CD4-positive, alpha-beta T cell (primary cell): Measurements from ENCODE around the gene C6orf89. TPM values are rescaled to one million over a fixed set of nuclear protein-coding genes. Genes with fewer than 3 reads are reported as not detected.
A peak's percentile ranks its signal among the peaks of the same experiment; 100 is the strongest.
"Not testable (repeated sequence)": the region's sequence is repeated elsewhere in the genome, so short reads cannot be mapped to it uniquely, and the experiment has no call there.

Experiments
- ATAC-seq: fragments of 200-7000 bp; cut with Tn5 transposase; one replicate; pipeline ENCODE4 v1.10.0; 2022; ENCODE audit warnings: mild to moderate bottlenecking; ENCODE audit not compliant: poor library complexity
- CTCF ChIA-PET: fragments of 350-600 bp; sonication (Branson Sonifier 250); formaldehyde crosslinking; loops from one replicate; lab custom pipeline; 2021; ENCODE audit warnings: antibody characterized with exemption, inconsistent platforms; lab: Charles Lee
- POLR2A ChIA-PET: fragments of 350-600 bp; sonication (Branson Sonifier 250); formaldehyde crosslinking; loops from one replicate; lab custom pipeline; 2021; ENCODE audit warnings: antibody characterized with exemption, inconsistent platforms; lab: Charles Lee
- DNase-seq, 14 experiments: peaks; one replicate each; pipeline ENCODE4 v3.0.0-alpha.2; 2013 to 2020; ENCODE audit warnings: mixed read lengths in 2 of 14
- H3K27ac ChIP-seq, 2 donors: one replicate each; pipeline versions ENCODE4 v1.5.1 to v1.7.0; 2013; ENCODE audit warnings: low read length in 2 of 2, low read depth in 1 of 2, mild to moderate bottlenecking in 1 of 2
- H3K27me3 ChIP-seq, 2 experiments: 1 replicate in 1 of 2; 2 replicates in 1 of 2; pipeline versions ENCODE4 v1.6.1 to v1.7.0; 2013; ENCODE audit warnings: low read length in 2 of 2, control low read depth in 1 of 2, mild to moderate bottlenecking in 1 of 2, moderate library complexity in 1 of 2; ENCODE audit not compliant: insufficient read depth in 2 of 2, control insufficient read depth in 1 of 2
- H3K36me3 ChIP-seq: one replicate; pipeline ENCODE4 v1.6.1; 2013; ENCODE audit warnings: low read length, control low read depth; ENCODE audit not compliant: insufficient read depth
- H3K4me1 ChIP-seq: one replicate; pipeline ENCODE4 v1.6.1; 2013; ENCODE audit warnings: low read length, control low read depth; ENCODE audit not compliant: insufficient read depth
- H3K4me3 ChIP-seq: one replicate; pipeline ENCODE4 v1.5.1; 2013; ENCODE audit warnings: mild to moderate bottlenecking, low read length, moderate library complexity
- H3K9me3 ChIP-seq, 2 experiments: 1 replicate in 1 of 2; 2 replicates in 1 of 2; pipeline versions ENCODE4 v1.6.1 to v1.7.0; 2013; ENCODE audit warnings: low read length in 2 of 2, mild to moderate bottlenecking in 2 of 2, control low read depth in 1 of 2, moderate library complexity in 1 of 2; ENCODE audit not compliant: control insufficient read depth in 1 of 2, insufficient read depth in 1 of 2
- H3K27ac Mint-ChIP-seq: one replicate; pipeline ENCODE4 v1.8.0; 2020; ENCODE audit warnings: mixed read lengths
- H3K27me3 Mint-ChIP-seq: one replicate; pipeline ENCODE4 v1.8.0; 2021; ENCODE audit warnings: mixed read lengths
- H3K36me3 Mint-ChIP-seq: one replicate; pipeline ENCODE4 v1.8.0; 2021; ENCODE audit warnings: low read depth, mixed read lengths
- H3K4me1 Mint-ChIP-seq: one replicate; pipeline ENCODE4 v1.8.0; 2021; ENCODE audit warnings: low read depth, mixed read lengths
- H3K4me3 Mint-ChIP-seq: one replicate; pipeline ENCODE4 v1.8.0; 2020; ENCODE audit warnings: mild to moderate bottlenecking, mixed read lengths
- H3K9me3 Mint-ChIP-seq: one replicate; pipeline ENCODE4 v1.8.0; 2020; ENCODE audit warnings: mixed read lengths
- intact Hi-C, 2 experiments: fragments of 100-400 bp; cut with DNase I in 1 of 2; cut with micrococcal nuclease in 1 of 2; formaldehyde crosslinking; loops; one replicate each; pipeline versions ENCODE4 v1.15.1 to v1.9.0; 2023 to 2025; cut with DNase I, micrococcal nuclease
- total RNA-seq, 174 experiments: library from RNA in 2 of 174; stranded (reverse) in 2 of 174; gene quantifications; one replicate each; pipeline ENCODE4 v1.2.3 and lab custom pipeline; 2021 to 2026
- TF ChIP-seq, protein P1 (sequence below): fragments of 200-600 bp; IDR thresholded peaks from one replicate; pipeline ENCODE4 v1.8.0; 2022; ENCODE audit warnings: antibody characterized with exemption, mild to moderate bottlenecking

C6orf89 gene
- total RNA-seq, 2 experiments from 2014 or later: 23.7 to 24.0 TPM

GRCh38 chr6:36945301-36945700 lies 59.5 kb downstream of the C6orf89 start:
- Histone ChIP-seq H3K27ac (no peak overlapping the region), H3K27me3 (no peaks in the 10 kb centered on the region), H3K4me1 (peaks cover 24% of the 10 kb centered on the region), H3K36me3 (no peaks in the 10 kb centered on the region), H3K4me3 (no peak overlapping the region), H3K9me3 (no peaks in the 10 kb centered on the region)
- Mint-ChIP-seq H3K36me3 (no peaks in the 10 kb centered on the region), H3K4me3 (no peak overlapping the region), H3K4me1 (peaks cover 37% of the 10 kb centered on the region), H3K9me3 (no peaks in the 10 kb centered on the region), H3K27ac (no peak overlapping the region), H3K27me3 (no peaks in the 10 kb centered on the region)
- DNase-seq (no peak), ATAC-seq (no peak)
- ChIA-PET CTCF (no interaction called here), POLR2A (interaction anchor here (1.4 kb wide), 1 partner anchor 10 kb away, joined by 6 read pairs; no protein-coding TSS in a partner anchor)
- TF ChIP-seq, protein P1, sequence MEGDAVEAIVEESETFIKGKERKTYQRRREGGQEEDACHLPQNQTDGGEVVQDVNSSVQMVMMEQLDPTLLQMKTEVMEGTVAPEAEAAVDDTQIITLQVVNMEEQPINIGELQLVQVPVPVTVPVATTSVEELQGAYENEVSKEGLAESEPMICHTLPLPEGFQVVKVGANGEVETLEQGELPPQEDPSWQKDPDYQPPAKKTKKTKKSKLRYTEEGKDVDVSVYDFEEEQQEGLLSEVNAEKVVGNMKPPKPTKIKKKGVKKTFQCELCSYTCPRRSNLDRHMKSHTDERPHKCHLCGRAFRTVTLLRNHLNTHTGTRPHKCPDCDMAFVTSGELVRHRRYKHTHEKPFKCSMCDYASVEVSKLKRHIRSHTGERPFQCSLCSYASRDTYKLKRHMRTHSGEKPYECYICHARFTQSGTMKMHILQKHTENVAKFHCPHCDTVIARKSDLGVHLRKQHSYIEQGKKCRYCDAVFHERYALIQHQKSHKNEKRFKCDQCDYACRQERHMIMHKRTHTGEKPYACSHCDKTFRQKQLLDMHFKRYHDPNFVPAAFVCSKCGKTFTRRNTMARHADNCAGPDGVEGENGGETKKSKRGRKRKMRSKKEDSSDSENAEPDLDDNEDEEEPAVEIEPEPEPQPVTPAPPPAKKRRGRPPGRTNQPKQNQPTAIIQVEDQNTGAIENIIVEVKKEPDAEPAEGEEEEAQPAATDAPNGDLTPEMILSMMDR: no peak
- intact Hi-C loops: no loop called here

GRCh38 chr6:36946526-36946925 lies 60.8 kb downstream of the C6orf89 start:
- Histone ChIP-seq H3K4me1 (peaks cover 24% of the 10 kb centered on the region), H3K27me3 (no peaks in the 10 kb centered on the region), H3K36me3 (no peaks in the 10 kb centered on the region), H3K27ac (no peak overlapping the region), H3K9me3 (no peaks in the 10 kb centered on the region), H3K4me3 (no peak overlapping the region)
- no peaks in the 10 kb centered on the region for H3K9me3 Mint-ChIP-seq
- DNase-seq (no peak), ATAC-seq (no peak)
- intact Hi-C loops: no loop called here
- ChIA-PET POLR2A (interaction anchor here (1.4 to 2.4 kb wide), 3 partner anchors 9 to 40 kb away, joined by 5 to 7 read pairs (median 6); partner anchors contain the start of gene MTCH1), CTCF (no interaction called here)
- no peaks in the 10 kb centered on the region for H3K36me3 Mint-ChIP-seq
- TF ChIP-seq, protein P1: no peak
- peaks cover 37% of the 10 kb centered on the region for H3K4me1 Mint-ChIP-seq
- peak overlapping the region; percentile 27 for H3K27ac Mint-ChIP-seq
- H3K27me3 Mint-ChIP-seq: no peaks in the 10 kb centered on the region
- H3K4me3 Mint-ChIP-seq: no peak overlapping the region

DNA sequence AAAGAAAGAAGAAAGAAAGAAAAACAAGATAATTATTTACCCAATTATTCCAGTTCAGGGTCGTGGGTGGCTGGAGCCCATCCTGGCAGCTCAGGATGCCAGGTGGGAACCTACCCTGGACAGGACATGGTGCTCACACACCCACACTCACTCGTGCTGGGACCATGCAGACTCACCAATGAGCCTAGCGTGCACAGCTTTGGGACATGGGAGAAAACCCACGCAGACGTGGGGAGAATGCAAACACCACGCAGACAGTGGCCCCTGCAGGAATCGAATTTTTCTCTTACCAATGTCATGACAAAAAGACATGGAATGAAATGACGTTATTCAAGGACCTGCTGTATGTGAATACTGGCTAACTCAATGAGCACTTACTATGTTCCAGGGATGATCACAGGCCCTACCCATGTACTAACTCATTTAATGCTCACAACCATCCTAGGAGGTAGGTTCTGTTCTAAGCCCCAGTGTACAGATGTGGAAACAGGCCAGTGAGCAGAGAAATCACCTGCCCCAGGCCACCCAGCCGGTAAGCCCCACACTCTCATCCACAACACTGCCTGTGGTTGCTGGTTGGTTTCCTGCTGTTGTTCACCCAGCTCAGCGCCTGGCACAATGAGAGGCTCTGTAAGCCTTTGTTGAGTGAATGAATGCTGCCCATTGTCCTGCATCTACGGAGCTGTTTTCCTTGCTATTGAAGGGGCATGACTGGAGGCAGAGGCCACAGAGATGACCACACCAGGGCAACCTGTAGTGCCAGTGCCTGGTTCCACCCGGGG lies 62.0 kb downstream of the C6orf89 start:
- Histone ChIP-seq H3K9me3 (no peaks in the 10 kb centered on the region), H3K36me3 (no peaks in the 10 kb centered on the region), H3K4me1 (peaks cover 24% of the 10 kb centered on the region), H3K27ac (no peak overlapping the region), H3K4me3 (peak overlapping the region; percentile 14), H3K27me3 (no peaks in the 10 kb centered on the region)
- no peaks in the 10 kb centered on the region for H3K36me3 Mint-ChIP-seq
- no peaks in the 10 kb centered on the region for H3K27me3 Mint-ChIP-seq
- ATAC-seq (peak; percentile 94), DNase-seq (peak in 13 of 14 experiments; percentile 10 to 69 (median 39))
- ChIA-PET POLR2A (interaction anchor here (0.6 to 2.4 kb wide), 5 partner anchors 15 to 62 kb away, joined by 3 to 7 read pairs (median 5); partner anchors contain the start of genes C6orf89 and MTCH1), CTCF (interaction anchor here (0.9 kb wide), 1 partner anchor 11 kb away, joined by 3 read pairs; no protein-coding TSS in a partner anchor)
- intact Hi-C loops: no loop called here
- peak overlapping the region; percentile 43 for H3K4me3 Mint-ChIP-seq
- no peaks in the 10 kb centered on the region for H3K9me3 Mint-ChIP-seq
- TF ChIP-seq, protein P1: no peak
- H3K27ac Mint-ChIP-seq: peak overlapping the region; percentile 81
- peaks cover 37% of the 10 kb centered on the region for H3K4me1 Mint-ChIP-seq

GRCh38 chr6:36949076-36949475 lies 63.3 kb downstream of the C6orf89 start:
- H3K9me3 ChIP-seq, H3K4me3 ChIP-seq, H3K9me3 Mint-ChIP-seq, H3K36me3 Mint-ChIP-seq, DNase-seq, CTCF ChIA-PET, H3K27me3 Mint-ChIP-seq, H3K36me3 ChIP-seq, H3K27me3 ChIP-seq, intact Hi-C loops, ATAC-seq, H3K27ac ChIP-seq: not testable (repeated sequence)
- Mint-ChIP-seq H3K27ac (peak overlapping the region; percentile 14), H3K4me1 (peaks cover 46% of the 10 kb centered on the region), H3K4me3 (peak overlapping the region; percentile 38)
- POLR2A ChIA-PET: interaction anchor here (2.4 kb wide), 1 partner anchor 37 kb away, joined by 7 read pairs; the partner anchor contains the start of gene MTCH1
- H3K4me1 ChIP-seq: peaks cover 31% of the 10 kb centered on the region
